ENCODE measurements around the gene TMBIM1. TPM values are rescaled to one million over a fixed set of nuclear protein-coding genes. Genes with fewer than 3 reads are reported as not detected.

TMBIM1 gene
- polyA plus RNA-seq, 1 of the 3 experiments (the other 2 are of a cell fraction), result 7.8 TPM

DNA sequence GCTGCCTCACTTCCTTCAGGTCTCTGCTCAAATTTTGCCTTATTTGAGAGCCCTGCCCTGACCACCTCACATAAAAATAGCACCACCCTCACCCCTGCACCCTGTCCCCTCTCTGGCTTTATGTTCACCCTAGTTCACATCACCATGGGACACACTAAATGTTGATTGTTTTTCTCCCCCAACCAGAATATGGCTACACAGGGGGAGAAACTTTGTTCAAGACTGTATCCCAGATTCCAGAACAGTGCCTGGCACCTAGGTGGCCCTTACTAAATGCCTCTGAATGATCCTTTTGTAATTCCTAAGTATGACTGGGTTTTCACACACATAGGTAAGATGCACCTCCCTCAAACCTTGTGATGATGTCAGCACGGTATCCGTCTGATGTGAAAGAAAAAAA lies 36.0 kb upstream of the TMBIM1 start:
- Histone ChIP-seq H3K4me3 (ENCODE audit: low read depth in 2 of 2, low read length in 1 of 2) (no peak overlapping the region), H3K79me2 (ENCODE audit: insufficient read depth) (no peaks in the 10 kb centered on the region), H3K9me3 (no peaks in the 10 kb centered on the region), H3K27me3 (ENCODE audit: insufficient read depth) (no peaks in the 10 kb centered on the region), H3F3A (replicated peaks; ENCODE audit: insufficient read depth) (no peaks in the 10 kb centered on the region), H3K27ac (ENCODE audit: low read depth in 2 of 2, low read length in 1 of 2) (no peak overlapping the region), H3K4me2 (no peak overlapping the region), H2AFZ (ENCODE audit: low read depth) (no peak overlapping the region), H3K36me3 (replicated peaks in 1 of 2; ENCODE audit: control insufficient read depth in 1 of 2, insufficient read depth in 2 of 2, low read length in 1 of 2) (no peaks in the 10 kb centered on the region), H3K9me2 (no peaks in the 10 kb centered on the region), H3K4me1 (ENCODE audit: control insufficient read depth in 1 of 2, insufficient read depth in 2 of 2, low read depth in 1 of 2, low read length in 1 of 2) (peaks cover 7 to 14% of the 10 kb centered on the region in 2 experiments; a peak in 2 of 4 replicates), H4K20me1 (ENCODE audit: insufficient read depth) (no peaks in the 10 kb centered on the region), H3K9ac (no peak overlapping the region)
- POLR2A ChIA-PET, result no interaction called here
- CTCF ChIA-PET, result no interaction called here
- TF ChIP-seq, protein P1, sequence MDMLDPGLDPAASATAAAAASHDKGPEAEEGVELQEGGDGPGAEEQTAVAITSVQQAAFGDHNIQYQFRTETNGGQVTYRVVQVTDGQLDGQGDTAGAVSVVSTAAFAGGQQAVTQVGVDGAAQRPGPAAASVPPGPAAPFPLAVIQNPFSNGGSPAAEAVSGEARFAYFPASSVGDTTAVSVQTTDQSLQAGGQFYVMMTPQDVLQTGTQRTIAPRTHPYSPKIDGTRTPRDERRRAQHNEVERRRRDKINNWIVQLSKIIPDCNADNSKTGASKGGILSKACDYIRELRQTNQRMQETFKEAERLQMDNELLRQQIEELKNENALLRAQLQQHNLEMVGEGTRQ (IDR thresholded peaks at IDR 0.05; ENCODE audit: borderline replicate concordance, low read depth, low read length), result no peak
- no peak for TF ChIP-seq GATA2 (CRISPR knock-in tag; IDR thresholded peaks at IDR 0.05)
- no peak for TF ChIP-seq POLR2AphosphoS5 (IDR thresholded peaks at IDR 0.05; ENCODE audit: low read depth, low read length)
- no peak for TF ChIP-seq MAX (IDR thresholded peaks at IDR 0.05; ENCODE audit: low read depth)
- no peak for TF ChIP-seq TCF12 (IDR thresholded peaks at IDR 0.05)
- no peak for TF ChIP-seq FOXM1 (IDR thresholded peaks at IDR 0.05; ENCODE audit: low read depth)
- TF ChIP-seq GABPA (IDR thresholded peaks at IDR 0.05; ENCODE audit: low read depth), result no peak
- TF ChIP-seq MXI1 (IDR thresholded peaks at IDR 0.05; ENCODE audit: low read depth, low read length), result no peak
- DNase-seq, result no peak
- WGBS (ENCODE audit: low lambda C conversion rate), result 95% methylated on average over 2 of the region's 2 CpGs

DNA sequence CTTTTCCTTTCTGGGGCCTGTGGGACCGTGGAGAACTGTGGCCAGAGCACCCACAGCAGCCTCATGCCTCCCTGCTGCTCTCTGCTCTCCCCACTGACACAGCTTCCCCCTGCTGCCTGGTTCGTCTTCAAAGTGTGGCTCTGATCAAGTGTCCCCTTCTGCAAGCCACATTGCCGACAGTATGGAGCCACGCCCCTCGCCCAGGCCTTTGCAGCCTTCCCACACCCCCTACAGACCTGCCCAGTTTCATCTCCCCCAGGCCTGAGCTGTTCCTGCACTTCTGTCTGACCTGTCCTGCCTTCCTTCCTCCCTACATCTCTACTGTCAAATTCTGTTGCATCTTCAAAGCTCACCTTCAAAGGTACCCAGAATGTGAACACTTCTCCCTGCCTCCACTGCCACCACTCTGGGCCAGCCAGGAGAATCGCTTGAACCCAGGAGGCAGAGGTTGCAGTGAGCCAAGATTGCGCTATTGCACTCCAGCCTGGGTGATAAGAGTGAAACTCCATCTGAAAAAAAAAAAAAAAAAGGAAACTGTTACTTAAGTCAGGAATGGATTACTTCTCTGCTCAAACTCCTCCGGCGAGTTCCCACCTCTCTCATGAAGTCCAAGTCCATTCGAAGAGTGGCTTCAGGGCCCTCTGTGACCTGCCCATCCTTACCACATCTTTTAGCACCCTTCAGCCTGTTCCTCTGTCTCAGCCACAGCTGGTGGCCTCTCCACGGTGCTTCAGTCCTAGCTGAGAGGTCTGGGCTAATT lies 35.3 kb upstream of the TMBIM1 start:
- Histone ChIP-seq H3F3A (replicated peaks; ENCODE audit: insufficient read depth) (no peaks in the 10 kb centered on the region), H3K9me2 (no peaks in the 10 kb centered on the region), H3K36me3 (replicated peaks in 1 of 2; ENCODE audit: control insufficient read depth in 1 of 2, insufficient read depth in 2 of 2, low read length in 1 of 2) (no peaks in the 10 kb centered on the region), H3K4me3 (ENCODE audit: low read depth in 2 of 2, low read length in 1 of 2) (no peak overlapping the region), H2AFZ (ENCODE audit: low read depth) (no peak overlapping the region), H3K9me3 (no peaks in the 10 kb centered on the region), H3K9ac (no peak overlapping the region), H3K4me2 (no peak overlapping the region), H3K27ac (ENCODE audit: low read depth in 2 of 2, low read length in 1 of 2) (no peak overlapping the region), H3K79me2 (ENCODE audit: insufficient read depth) (no peaks in the 10 kb centered on the region), H3K27me3 (ENCODE audit: insufficient read depth) (no peaks in the 10 kb centered on the region), H3K4me1 (ENCODE audit: control insufficient read depth in 1 of 2, insufficient read depth in 2 of 2, low read depth in 1 of 2, low read length in 1 of 2) (peaks cover 7 to 15% of the 10 kb centered on the region in 2 experiments; a peak in 2 of 4 replicates), H4K20me1 (ENCODE audit: insufficient read depth) (no peaks in the 10 kb centered on the region)
- ChIA-PET POLR2A (no interaction called here), CTCF (no interaction called here)
- no peak for TF ChIP-seq SMC3 (IDR thresholded peaks at IDR 0.05; ENCODE audit: low read depth, low read length)
- no peak for TF ChIP-seq MXI1 (IDR thresholded peaks at IDR 0.05; ENCODE audit: low read depth, low read length)
- TF ChIP-seq, protein P2, sequence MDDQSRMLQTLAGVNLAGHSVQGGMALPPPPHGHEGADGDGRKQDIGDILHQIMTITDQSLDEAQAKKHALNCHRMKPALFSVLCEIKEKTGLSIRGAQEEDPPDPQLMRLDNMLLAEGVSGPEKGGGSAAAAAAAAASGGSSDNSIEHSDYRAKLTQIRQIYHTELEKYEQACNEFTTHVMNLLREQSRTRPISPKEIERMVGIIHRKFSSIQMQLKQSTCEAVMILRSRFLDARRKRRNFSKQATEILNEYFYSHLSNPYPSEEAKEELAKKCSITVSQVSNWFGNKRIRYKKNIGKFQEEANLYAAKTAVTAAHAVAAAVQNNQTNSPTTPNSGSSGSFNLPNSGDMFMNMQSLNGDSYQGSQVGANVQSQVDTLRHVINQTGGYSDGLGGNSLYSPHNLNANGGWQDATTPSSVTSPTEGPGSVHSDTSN (IDR thresholded peaks at IDR 0.05), result no peak
- no peak for TF ChIP-seq FOXJ3 (CRISPR knock-in tag; IDR thresholded peaks at IDR 0.05)
- no peak for TF ChIP-seq ELF1 (IDR thresholded peaks at IDR 0.05)
- 84% methylated on average over 10 of the region's 11 CpGs for WGBS (ENCODE audit: low lambda C conversion rate)
- DNase-seq, result no peak
